ENCODE data around the gene COL8A2.

COL8A2 gene

DNA sequence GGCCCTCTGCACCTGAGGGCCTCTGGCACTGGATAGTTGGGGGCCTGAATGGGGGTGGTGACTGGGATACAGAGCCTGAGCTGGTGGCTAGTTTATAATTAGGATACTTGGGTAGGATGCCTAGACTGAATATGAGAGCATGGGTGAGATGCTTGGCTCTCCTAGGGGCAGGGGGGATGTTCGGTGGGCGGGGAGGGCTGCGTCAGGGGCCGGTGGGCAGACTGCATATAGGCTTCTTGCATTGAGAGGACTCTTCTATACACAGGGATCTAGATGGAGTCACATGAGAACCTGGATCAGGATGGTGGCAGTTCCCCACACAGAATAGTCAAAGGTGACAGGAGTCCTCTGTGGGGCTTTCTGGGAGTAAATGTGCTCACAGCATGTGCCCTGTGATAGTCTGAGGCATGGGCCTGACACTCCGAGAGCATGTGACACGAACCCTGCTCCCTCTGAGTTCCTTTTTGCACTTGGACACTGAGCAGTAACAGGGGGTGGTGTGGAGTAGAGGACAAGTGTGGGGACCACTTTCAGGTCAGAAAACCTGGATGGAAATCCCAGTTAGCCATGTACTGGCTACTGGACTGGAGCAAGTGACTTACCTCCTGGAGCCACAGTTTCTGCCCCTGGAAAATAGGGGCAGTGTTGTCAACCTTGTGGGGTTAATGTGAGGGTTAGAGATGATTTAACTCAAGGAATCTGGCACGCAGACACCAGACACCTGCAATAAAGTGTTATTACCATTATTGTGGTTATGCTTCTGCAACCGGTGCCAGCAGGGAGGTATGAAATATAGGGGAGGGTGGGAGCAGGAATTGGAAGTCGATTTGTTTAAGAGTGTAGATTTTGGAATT is 33.2 kb upstream of the COL8A2 start:
- DNase-seq (ENCODE audit: low read depth in 2 of 2, low spot score in 1 of 2): no peak

DNA sequence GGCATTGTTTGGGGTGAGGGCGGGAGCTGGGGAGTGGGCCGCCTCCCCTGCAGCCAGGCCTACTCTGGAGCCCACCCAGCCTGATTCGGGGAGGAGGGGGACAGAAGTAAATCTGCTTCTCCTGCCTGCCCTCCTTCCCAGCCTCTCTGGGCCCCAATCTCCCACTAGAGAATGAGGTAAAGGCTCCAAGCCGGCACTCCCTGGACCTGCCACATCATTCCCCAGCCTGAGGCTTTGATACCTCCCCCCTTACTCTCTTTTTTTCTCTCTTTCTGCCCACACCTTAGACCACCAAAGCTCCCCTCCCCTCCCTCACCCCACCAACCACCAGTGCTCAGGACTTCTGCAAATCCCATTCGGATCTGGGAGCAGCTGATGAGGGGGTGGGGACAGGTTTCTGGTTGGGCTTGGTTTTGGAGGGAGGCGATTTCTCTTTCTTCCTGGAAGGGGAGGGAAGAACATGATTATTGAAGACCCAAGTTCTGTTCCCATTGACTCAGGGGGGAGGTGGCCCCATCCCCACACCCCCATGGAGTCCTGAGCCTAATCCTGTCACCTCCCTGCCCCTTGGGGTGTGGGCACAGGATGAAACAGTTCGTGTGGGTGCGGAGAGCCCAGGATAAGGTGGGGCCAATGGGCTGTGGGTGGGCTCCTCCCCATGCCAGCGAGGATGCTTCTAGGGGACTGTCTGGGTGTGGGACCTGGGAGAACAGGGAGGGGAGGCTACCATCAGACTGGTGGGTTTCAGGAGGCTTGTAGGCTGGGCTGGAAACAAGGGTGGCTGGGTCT is 32.3 kb upstream of the COL8A2 start:
- no peak for DNase-seq (ENCODE audit: low read depth in 2 of 2, low spot score in 1 of 2)

DNA sequence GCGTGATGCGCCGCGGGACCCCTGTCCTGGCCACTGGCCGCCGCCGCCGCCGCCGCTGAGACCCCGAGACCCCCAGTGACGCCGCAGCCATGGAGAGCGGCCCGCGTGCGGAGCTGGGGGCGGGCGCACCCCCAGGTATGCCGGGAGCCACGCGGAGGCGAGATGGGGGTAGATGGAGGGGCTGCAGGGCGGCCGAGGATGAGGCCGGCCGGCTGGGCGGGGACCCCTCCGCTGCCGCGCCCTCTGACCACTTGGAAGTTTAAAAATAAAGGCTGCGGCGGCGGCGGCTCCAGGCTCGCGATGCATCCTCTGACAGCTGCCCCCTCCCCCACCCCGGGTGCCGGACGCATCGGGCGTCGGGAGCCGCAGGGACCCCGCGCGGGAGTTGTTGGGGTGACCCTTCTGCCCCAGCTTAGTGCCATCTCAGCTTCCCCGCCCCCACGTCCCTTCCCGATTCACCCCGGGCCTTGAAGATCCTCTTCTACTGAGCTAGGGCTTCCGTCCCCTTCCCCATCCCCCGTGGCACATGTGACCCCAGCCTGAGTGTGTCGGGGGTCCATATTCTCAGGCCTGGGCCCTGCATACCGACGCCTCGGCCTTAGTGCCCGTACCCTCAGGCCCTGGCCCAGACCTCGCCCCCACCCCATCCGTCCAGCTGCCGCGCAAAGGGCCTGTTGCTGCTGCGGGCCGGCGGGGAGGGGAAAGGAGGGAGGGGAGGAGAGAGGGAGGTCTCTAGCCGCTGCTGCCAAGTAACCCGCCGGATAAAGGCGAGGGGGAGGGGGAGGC is 31.5 kb upstream of the COL8A2 start:
- DNase-seq (ENCODE audit: low read depth in 2 of 2, low spot score in 1 of 2): no peak

DNA sequence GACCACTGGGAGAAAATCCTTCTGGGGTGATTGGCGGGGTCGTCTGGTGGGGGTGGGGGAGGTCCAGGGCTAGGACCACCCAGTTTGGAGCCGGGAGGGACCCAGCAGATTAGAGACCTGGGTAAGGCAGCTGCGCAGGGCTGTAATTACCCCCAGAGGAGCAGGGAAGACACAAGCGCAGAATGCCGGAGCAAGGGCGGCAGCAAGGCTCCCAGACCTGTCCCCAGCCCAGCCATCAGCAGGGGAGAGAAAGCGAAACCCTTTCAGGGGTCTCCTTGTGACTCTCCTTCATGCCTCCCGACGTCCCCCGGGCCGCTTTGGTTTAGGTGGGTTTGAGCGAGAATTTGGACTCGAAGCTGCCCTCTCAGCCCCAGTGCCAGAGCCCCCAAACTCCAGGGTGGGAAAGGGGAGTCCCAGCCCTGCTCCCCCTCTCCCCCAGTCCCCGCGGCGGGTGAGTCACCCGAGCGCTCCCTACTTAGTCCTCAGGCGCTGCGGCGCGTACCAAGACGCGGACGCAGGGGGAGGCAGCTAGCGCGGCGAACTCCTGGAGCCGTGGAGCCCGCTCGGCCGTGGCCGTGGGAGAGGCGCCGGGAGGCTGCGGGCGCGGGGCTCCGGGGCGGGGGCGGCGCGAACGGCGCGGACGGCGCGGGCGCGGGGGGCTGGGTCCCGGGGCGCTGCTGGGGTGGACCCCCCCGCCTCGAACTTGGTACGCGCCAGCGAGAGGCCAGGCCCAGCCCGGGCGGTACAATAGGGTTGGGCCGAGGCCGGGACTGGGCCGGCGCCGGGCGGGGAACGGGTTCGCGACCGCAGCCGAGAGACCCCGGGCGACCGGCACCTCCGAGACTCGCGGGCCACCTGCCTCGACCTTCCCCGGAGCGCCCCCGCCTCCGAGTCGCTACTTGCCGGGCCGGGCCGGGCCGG is 30.6 kb upstream of the COL8A2 start, which contains the start of gene MAP7D1:
TSS of gene MAP7D1 (plus strand) at position 753 of the 921 bp plus-strand sequence. CDS start 258 bp downstream, outside the sequence.
- DNase-seq (ENCODE audit: low read depth in 2 of 2, low spot score in 1 of 2): peak; percentile 65 to 73

DNA sequence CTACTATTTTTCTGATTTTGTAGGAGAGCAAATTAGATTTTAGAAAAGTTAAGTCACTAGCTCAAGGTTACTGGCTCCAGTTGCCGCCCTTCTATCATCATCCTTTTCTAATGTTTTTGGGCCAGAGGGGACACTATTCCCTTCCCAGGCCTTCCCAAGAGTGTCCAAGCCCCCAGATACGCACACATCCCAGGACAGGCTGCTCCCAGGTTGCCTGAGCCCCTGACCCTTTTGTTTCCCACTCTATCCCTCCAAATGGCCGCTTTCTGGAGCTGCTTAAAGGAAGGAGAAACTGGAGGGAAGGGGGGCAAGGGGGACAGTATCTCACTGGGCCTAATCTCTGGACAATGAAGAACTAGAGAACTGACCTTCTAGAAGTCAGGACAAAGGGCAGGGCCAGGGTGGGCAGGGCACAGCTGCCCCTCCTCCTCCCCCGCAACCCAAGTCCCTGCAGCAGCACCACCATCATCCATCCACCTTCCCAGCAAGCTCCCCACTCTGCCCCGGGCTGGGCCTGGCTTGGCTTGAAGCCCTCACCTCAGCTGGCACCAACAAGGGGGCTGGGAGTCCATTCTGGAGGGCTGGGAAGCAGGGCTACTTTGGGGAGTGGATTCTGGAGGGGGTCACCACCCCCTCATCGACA is 29.9 kb upstream of the COL8A2 start:
- DNase-seq (ENCODE audit: low read depth in 2 of 2, low spot score in 1 of 2): no peak

DNA sequence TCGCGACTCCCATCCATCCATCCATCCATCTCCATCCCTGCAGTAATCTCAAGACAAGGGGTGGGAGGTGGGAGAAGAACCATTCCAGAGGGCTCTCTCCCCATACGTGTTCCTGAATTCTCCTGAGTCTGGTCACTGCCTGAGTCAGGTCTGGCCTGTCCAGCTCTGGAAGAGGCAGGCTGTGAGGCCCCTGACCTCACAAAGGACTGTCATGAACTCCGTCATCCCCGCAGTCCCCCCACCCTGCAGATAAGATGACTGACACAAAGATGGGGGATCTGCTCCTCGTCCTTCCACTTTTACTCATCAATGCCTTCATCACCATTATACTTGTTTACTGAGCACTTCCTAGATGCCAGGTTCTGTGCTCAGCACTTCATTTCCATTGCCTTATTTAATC is 29.3 kb upstream of the COL8A2 start:
- no peak for DNase-seq (ENCODE audit: low read depth in 2 of 2, low spot score in 1 of 2)

DNA sequence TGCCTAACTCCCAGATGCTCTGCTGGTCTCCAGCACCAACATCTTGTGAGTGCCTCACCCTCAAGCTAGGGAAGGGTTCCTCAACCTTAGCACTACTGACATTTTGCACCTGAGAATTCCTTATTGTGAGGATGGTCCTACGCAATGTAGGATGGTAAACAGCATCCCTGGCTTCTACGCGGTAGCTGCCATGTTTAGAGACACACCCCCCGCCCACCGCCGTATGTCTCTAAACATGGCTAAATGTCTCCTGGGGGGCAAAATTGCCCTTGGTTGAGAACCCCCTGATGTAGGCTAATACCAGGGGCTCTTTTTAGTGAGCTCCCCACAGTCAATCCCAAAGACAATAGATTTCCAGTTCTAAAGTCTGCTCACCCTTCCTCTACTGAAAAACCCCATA is 28.5 kb upstream of the COL8A2 start:
- no peak for DNase-seq (ENCODE audit: low read depth in 2 of 2, low spot score in 1 of 2)

DNA sequence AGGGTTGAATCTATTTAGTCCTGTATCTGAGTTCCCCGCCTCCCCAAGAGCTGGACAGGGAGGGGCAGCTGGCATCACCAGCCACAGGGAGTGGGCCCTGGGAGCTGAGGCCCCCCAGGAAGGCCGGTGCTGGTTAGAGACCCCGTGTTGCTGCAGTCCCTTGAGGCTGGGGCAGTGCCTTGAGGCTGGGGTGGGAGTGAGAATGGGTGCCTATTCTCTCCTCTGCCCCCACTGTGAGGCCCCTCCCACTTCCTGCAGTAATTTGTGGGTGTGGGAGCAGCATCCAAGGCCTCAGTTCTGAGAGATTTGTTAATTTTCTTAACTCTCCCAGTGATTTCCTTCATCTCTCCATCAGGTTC is 26.8 kb upstream of the COL8A2 start:
- peak in 1 of 2 donors; percentile 35 for DNase-seq (ENCODE audit: low read depth in 2 of 2, low spot score in 1 of 2)

DNA sequence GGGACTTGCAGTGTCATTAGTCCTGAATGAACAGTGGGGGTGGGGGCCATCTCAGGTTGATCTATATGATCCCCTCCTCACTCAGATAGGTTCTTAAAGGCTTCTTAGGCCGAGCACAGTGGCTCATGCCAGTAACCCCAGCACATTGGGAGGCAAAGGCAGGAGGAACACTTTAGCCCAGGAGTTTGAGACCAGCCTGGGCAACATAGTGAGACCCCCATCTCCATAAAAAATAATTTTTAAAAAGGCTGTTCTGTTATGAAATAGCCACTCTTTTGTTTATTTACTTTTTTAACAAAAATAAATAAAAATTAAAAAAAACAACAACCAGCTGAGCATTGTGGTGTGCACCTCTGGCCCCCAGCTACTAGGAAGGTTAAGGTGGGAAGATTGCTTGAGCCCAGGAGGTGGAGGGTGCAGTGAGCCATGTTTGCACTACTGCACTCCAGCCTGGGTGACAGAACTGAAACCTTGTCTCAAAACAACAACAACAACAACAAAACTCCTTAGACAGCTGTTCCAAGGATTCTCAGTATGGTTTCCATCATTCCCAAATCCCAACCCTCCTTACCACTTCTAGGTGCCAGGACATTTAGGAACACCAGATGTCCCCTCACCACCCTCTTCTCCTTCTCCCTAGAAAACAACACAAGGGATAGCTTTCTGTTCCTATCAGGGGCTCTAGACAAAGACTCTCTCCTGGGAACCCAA is 26.3 kb upstream of the COL8A2 start:
- no peak for DNase-seq (ENCODE audit: low read depth in 2 of 2, low spot score in 1 of 2)

DNA sequence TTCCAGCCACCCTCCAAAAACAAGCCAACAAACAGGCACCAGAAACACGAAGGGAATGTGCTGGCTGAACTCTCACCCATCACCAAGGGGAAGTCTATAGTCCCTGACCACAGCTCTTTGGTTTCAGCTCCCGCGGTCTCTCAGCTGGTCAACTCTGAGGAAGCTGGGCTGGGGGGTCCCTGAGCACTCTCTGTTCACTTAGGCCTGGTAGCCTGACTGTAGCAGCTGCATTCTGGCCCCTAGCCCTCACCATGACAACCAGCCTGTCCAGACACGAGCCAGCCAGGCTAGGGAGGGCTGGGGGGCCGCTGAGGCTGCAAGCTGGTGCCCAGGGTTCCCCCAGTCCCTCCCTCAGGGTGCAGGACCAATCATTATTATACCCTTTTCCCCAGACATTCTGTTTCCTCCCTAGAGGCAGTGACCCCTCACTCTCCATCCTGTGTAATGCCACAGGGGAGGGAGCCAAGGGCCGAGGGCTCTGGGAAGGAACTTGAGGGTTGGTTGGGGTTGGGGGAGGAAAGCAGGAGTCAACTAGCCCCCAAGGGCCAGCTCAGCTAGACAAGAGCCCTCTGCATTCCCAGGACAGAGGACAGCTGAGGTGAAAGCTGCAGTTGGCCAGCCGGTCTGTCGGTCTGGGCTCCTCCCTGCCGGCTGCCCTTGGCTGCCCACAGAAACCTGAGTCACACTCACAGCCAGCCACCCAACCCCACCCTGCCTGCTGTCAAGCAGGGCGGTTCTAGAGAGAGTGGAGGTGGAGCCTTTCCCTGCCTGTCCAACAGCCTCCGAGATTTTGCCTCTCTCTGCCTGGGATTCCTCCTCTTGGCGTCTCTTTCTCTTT is 25.5 kb upstream of the COL8A2 start:
- DNase-seq (ENCODE audit: low read depth in 2 of 2, low spot score in 1 of 2): peak in 1 of 2 donors; percentile 54

DNA sequence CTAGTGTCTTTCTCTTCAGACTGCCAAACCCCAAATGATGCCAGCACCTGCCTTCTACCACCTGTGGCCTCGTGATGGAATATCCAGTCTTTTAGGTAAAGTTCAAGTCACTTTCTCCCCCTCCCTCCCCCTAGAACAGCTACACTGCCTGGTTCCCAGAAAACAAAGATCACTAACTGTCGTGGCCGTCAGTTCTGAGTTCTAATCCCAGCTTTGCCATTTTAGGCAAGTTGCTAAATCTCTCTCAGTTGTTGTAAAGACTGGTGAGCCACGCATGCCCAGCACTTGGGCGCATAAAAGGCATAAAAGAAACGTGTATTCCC is 24.9 kb upstream of the COL8A2 start:
- no peak for DNase-seq (ENCODE audit: low read depth in 2 of 2, low spot score in 1 of 2)

DNA sequence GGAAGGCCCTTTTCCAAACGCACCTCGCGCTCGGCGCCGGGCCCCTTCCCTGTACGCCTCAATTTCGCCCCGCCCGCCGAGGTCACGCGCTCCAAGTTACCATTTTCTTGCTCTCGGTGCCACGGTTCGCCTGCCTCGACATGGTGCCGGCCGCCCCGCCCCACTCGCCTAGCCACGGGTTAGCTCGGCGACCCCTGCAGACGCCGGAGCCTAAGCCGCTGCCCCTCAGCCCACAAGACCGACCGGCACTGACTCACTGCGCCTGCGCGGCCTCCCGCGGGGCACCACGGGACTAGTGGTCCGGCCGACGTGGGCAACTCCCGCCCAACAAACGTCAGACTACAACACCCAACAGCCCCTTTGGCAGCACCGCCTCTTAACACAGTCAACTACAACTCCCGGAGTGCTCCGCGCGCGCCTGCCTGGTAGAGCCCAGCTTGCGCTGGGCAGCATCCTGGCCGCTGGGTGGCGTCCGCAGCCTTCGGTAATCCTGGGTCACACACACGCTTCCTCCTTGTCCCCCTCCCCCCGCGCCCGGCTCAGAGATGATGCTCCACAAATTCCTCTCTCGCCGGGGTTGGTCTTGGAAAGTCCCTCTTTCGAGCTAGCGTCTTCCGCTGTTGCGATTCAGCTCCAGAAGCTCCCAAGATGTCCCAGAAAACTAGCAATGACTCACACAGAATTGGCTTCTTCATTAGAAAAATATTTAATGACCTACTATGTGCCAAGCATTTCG is 24.4 kb upstream of the COL8A2 start, which contains the start of gene TRAPPC3:
TSS of gene TRAPPC3 (minus strand) at position 250 of the 736 bp plus-strand sequence. CDS start at position 142, 108 bp downstream.
- DNase-seq (ENCODE audit: low read depth in 2 of 2, low spot score in 1 of 2): peak; percentile 96 to 98

DNA sequence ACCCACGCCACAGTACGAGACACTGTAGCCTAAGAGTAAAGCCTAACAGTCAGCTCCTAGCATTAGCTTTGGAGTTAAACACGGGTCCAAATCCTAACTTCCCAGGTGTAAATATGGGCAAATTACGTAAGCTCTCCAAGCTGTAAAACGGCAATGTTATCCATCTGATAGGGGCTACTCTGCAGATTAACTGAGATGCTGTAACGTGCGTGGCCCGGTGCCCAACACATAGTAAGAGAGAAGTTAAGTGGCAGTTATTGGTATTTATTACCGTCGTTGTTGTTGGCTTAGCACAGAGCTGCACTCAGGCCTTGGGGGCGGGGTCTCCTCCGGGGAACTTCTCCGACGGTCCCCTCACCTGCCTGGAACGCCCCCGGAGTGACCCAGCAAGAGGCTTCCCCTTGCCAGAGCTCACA is 23.8 kb upstream of the COL8A2 start:
- no peak for DNase-seq (ENCODE audit: low read depth in 2 of 2, low spot score in 1 of 2)

DNA sequence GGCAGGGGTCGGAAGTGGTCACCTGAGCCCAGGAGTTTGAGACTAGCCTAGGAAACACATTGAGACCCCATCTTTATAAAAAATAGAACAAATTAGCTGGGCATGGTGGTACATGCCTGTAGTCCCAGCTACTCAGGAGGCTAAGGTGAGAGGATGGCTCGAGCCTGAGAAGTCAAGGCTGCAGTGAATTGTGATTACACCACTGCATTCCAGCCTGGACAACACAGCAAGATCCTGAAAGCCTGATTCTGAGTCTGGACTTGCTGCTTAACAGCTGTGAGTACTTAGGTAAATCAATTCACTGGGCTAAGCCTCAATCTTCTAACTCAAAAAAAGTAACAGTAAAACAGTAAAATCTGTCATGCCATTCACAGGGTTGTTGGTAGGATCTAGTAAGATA is 19.4 kb upstream of the COL8A2 start:
- no peak for DNase-seq (ENCODE audit: low read depth in 2 of 2, low spot score in 1 of 2)

DNA sequence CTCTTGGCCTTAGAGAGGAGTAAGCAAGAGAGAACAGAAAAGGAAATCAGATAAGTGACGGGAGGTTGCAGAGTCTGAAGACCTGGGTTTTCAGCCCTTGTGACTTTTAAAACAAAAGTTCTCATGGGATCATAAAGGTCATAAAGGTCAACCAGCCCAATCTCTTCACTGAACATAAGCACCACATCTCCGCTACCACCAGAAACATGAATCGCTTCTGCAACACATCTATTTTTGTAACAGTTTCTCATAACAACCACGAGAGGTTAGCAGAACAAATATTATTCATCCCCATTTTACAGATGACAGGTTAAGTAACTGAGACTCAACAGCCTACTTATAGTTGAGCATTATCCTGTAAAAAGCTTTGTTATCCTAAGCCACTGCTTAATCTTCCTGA is 18.4 kb upstream of the COL8A2 start:
- no peak for DNase-seq (ENCODE audit: low read depth in 2 of 2, low spot score in 1 of 2)

DNA sequence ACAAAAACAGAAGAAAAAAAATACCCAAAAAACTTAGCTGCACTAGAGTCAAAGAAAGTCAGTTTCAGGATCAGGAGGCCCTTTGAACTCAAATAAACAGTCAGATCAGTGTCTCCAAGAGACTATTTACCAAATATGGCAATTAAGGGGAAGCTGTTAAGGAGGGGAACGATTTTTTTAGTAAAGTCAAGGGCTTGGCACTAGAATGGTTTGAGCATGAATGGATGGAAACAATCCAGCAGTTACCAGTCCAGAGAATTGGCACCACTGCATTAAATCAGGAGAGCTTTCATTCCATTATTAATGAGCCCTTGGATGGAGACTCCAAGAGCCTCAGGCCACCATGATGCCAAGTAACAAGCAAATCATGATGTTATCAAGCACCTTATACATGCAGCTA is 17.1 kb upstream of the COL8A2 start:
- no peak for DNase-seq (ENCODE audit: low read depth in 2 of 2, low spot score in 1 of 2)

DNA sequence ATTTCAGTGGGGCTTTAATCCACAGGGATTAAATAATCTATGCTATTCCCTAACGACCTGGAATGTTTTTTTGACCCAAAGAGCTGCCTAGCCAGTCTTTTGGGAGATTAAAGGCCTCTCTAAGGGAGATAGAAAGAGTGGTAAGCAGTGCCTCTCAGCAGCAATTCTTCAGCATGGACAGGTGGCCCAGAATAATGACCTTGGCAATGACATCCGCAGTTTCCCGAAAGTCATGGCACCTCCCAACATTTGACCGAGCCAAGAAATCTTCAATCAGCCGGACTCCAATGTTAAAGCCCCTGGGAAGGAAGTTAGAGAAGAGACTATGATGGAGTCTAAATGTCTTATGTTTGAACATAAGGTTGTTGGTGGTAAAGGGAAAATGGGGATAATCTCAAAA is 14.5 kb upstream of the COL8A2 start:
- no peak for DNase-seq (ENCODE audit: low read depth in 2 of 2, low spot score in 1 of 2)

DNA sequence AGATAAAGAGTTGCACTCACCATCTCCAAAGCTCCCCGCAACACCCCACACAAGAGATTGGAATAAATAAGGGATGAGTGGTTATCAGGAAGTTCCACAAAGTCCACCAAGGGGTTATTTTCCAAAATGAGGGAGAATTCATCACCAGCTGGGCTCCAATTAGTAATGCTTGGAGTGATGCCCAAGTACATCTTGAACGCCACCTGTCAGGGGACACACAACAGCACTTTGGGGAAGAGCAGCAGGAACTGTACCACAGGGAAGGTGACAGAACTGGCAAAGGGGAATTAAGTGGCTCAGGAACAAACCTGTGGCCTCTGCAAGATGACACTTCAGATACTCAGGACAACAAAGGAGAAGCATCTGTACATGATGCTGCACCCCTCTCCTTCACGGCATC is 12.8 kb upstream of the COL8A2 start:
- no peak for DNase-seq (ENCODE audit: low read depth in 2 of 2, low spot score in 1 of 2)
